Limb (tissue), 2 donors: ENCODE measurements around the gene SMARCA5.
"Not testable (repeated sequence)": the region's sequence is repeated elsewhere in the genome, so short reads cannot be mapped to it uniquely, and the experiment has no call there.

Source experiments
- DNase-seq, 2 donors: peaks; one replicate each; pipeline ENCODE4 v3.0.0-alpha.2; 2016; ENCODE audit errors: extremely low spot score in 2 of 2

SMARCA5 gene

GRCh38 chr4:143513314-143514168 lies at the start of gene SMARCA5:
TSS of gene SMARCA5 (plus strand) at chr4:143513702. CDS start at chr4:143513925, 223 bp downstream.
- DNase-seq, result peak; percentile 96 to 99

GRCh38 chr4:143473334-143474126 lies 40.0 kb upstream of the SMARCA5 start:
- DNase-seq, result no peak

GRCh38 chr4:143477487-143477886 lies 36.0 kb upstream of the SMARCA5 start:
- DNase-seq, result no peak

- DNase-seq, result no peak
Measured at GRCh38 chr4:143481361-143481760, 32.1 kb upstream of the SMARCA5 start.

- DNase-seq, result peak in 1 of 2 donors; percentile 74
Measured at GRCh38 chr4:143482840-143483239, 30.7 kb upstream of the SMARCA5 start.

GRCh38 chr4:143486314-143486713 lies 27.2 kb upstream of the SMARCA5 start:
- DNase-seq, result no peak

GRCh38 chr4:143488687-143489086 lies 24.8 kb upstream of the SMARCA5 start:
- DNase-seq, result no peak

GRCh38 chr4:143489106-143489505 lies 24.4 kb upstream of the SMARCA5 start:
- DNase-seq, result no peak

GRCh38 chr4:143498021-143498420 lies 15.5 kb upstream of the SMARCA5 start:
- DNase-seq, result no peak

- no peak for DNase-seq
Measured at GRCh38 chr4:143502231-143502630, 11.3 kb upstream of the SMARCA5 start.

- DNase-seq, result no peak
Measured at GRCh38 chr4:143506031-143506430, 7.5 kb upstream of the SMARCA5 start.

- DNase-seq, result no peak
Measured at GRCh38 chr4:143511906-143512305, 1.6 kb upstream of the SMARCA5 start.

- DNase-seq, result no peak
Measured at GRCh38 chr4:143512978-143513313, 556 bp upstream of the SMARCA5 start.

GRCh38 chr4:143514169-143514495 lies 630 bp downstream of the SMARCA5 start:
- peak in 1 of 2 donors; percentile 9 for DNase-seq

- peak; percentile 57 to 78 for DNase-seq
Measured at GRCh38 chr4:143514497-143514896, 995 bp downstream of the SMARCA5 start.

GRCh38 chr4:143514901-143515300 lies 1.4 kb downstream of the SMARCA5 start:
- no peak for DNase-seq

- DNase-seq, result no peak
Measured at GRCh38 chr4:143515905-143516304, 2.4 kb downstream of the SMARCA5 start.

GRCh38 chr4:143517764-143518163 lies 4.3 kb downstream of the SMARCA5 start:
- no peak for DNase-seq

- DNase-seq, result no peak
Measured at GRCh38 chr4:143524211-143524610, 10.7 kb downstream of the SMARCA5 start.

GRCh38 chr4:143528046-143528445 lies 14.5 kb downstream of the SMARCA5 start:
- not testable (repeated sequence) for DNase-seq

GRCh38 chr4:143531380-143531779 lies 17.9 kb downstream of the SMARCA5 start:
- no peak for DNase-seq

GRCh38 chr4:143531788-143532491 lies 18.4 kb downstream of the SMARCA5 start:
- no peak for DNase-seq
